ENCODE data around the gene FOXD4L5. TPM values are rescaled to one million over a fixed set of nuclear protein-coding genes. Genes with fewer than 3 reads are reported as not detected.
A peak's percentile ranks its signal among the peaks of the same experiment; 100 is the strongest.
"Not testable (repeated sequence)": the region's sequence is repeated elsewhere in the genome, so short reads cannot be mapped to it uniquely, and the experiment has no call there.

Gene FOXD4L5
- total RNA-seq (2013; cell fraction: nucleolus; rRNA removed), result 1.2 and 1.5 TPM in 2 replicates
- 0.11 and 0.22 TPM in 2 replicates for total RNA-seq (2014; rRNA removed)
- total RNA-seq (2014; rRNA removed; fragmentation: Illumina TruSeq; extraction: Trizol), result 0.13 and 0.18 TPM in 2 replicates
- total RNA-seq (2021), result 0.21 and 0.29 TPM in 2 replicates
- not detected for polyA plus RNA-seq (2011; ENCODE audit: low read depth)
- polyA plus RNA-seq (2011; rRNA removed), result 0.04 TPM in 1 of 2 replicates, not detected in the other
- not detected in 2 replicates for polyA plus RNA-seq (2011; cell fraction: cytosol; rRNA removed)
- polyA plus RNA-seq (2011; cell fraction: nucleus; rRNA removed), result 0.25 and 0.28 TPM in 2 replicates
- polyA plus RNA-seq (2012), result not detected in 2 replicates
- polyA plus RNA-seq (2014; fragmentation: Illumina TruSeq; extraction: Trizol), result not detected in 2 replicates
- not detected for polyA plus RNA-seq (2014; fragmentation: Nextera tagmentation; extraction: Ambion mirVana)
- not detected in 2 replicates for polyA plus RNA-seq (2014; rRNA removed)
- not detected for polyA plus RNA-seq (2016; fragmentation: Nextera tagmentation; extraction: Ambion mirVana)
- 1.2 and 1.3 TPM in 2 replicates for polyA minus RNA-seq (2011; rRNA and poly(A)+ RNA removed)
- polyA minus RNA-seq (2011; cell fraction: cytosol; rRNA and poly(A)+ RNA removed), result not detected in 2 replicates
- polyA minus RNA-seq (2011; cell fraction: nucleus; rRNA and poly(A)+ RNA removed), result 0.97 and 2.4 TPM in 2 replicates
- percentile 22 among the genes with signal in this experiment for Bru-seq, nascent RNA
- BruChase-seq, experiment 1, labeled RNA remaining after a 6-hour chase, result percentile 18 among the genes with signal in this experiment
- BruChase-seq, experiment 2, labeled RNA remaining after a 2-hour chase, result percentile 30 among the genes with signal in this experiment
- long read RNA-seq, experiment 1, result 0 reads
- long read RNA-seq, experiment 2, result 0 reads

DNA sequence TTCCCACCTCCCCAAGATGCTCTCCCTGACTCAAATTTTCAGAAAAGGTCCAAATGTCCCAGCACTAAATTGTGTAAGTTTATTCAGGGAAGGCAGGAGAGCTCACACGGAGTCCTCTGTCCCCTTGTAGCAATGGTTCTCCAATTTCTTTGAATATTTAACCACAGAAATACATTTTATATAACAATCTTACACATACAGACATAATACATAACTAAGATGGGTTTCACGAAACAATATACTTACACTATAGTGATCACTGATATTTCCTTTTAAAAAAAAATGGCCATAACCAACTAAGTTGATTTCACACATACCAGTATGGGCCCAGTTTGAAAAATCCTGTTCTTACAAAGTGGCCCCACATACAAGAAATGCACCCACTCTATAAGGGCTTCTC, at the start of gene FOXD4L5:
Gene FOXD4L5, minus strand, starts transcription at position 101 of the 400 bp plus-strand sequence. CDS start 832 bp downstream, outside the sequence.
- H3K4me1 ChIP-seq (ENCODE audit: control insufficient read depth, insufficient read depth, low read length); BruUV-seq (replicated peaks); H3K27ac ChIP-seq (ENCODE audit: control insufficient read depth, insufficient read depth); intact Hi-C loops (cut with micrococcal nuclease; ENCODE audit: unreplicated experiment); DNase-seq (ENCODE audit: low read depth, low spot score); H2AFZ ChIP-seq (ENCODE audit: control insufficient read depth, low read depth, low read length); H3K27me3 ChIP-seq (replicated peaks in 1 of 2; ENCODE audit: control insufficient read depth in 2 of 2, insufficient read depth in 2 of 2, low read length in 1 of 2); H3K9ac ChIP-seq (ENCODE audit: control insufficient read depth, insufficient read depth, low read length); H3K79me2 ChIP-seq (ENCODE audit: control insufficient read depth, insufficient read depth, low read length); H4K20me1 ChIP-seq (ENCODE audit: control insufficient read depth, insufficient read depth); CTCF ChIA-PET; POLR2A ChIA-PET; in situ Hi-C loops (cut with MboI); RAD21 ChIA-PET (ENCODE audit: unreplicated experiment); SMC1A ChIA-PET (ENCODE audit: uncharacterized antibody, unreplicated experiment); H3K4me3 ChIP-seq; H3K9me3 ChIP-seq (replicated peaks; ENCODE audit: control insufficient read depth, insufficient read depth, low read length); ATAC-seq; H3K36me3 ChIP-seq (ENCODE audit: control insufficient read depth in 2 of 2, insufficient read depth in 2 of 2, low read length in 1 of 2); H3K4me2 ChIP-seq (ENCODE audit: control insufficient read depth, insufficient read depth); FAIRE-seq: not testable (repeated sequence)
- 95% methylated on average over 1 of the region's 2 CpGs for WGBS (ENCODE audit: insufficient coverage, insufficient replicate concordance, low lambda C conversion rate, missing lambda C conversion rate)

DNA sequence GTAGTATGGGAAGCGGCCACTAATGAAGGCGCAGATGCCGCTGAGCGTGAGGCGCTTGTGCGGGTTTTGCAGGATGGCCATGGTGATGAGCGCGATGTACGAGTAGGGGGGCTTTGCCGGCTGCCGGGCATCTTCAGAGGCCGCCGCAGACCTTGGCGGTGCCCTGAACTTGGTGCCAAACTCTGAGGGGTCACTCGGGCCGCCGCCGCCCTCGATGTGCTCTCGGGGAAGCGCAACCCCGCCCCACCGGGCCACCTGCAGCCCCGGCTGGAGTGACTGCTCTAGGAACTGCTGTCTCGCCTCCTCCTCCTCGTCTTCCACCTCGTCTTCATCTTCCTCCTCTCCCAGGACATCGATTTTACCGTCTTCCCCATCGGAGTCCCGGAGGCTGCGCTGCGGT, 1.1 kb downstream of the FOXD4L5 start:
- ATAC-seq; H3K4me1 ChIP-seq (ENCODE audit: control insufficient read depth, insufficient read depth, low read length); FAIRE-seq; POLR2A ChIA-PET; H4K20me1 ChIP-seq (ENCODE audit: control insufficient read depth, insufficient read depth); H3K79me2 ChIP-seq (ENCODE audit: control insufficient read depth, insufficient read depth, low read length); H3K9me3 ChIP-seq (replicated peaks; ENCODE audit: control insufficient read depth, insufficient read depth, low read length); intact Hi-C loops (cut with micrococcal nuclease; ENCODE audit: unreplicated experiment); H3K27ac ChIP-seq (ENCODE audit: control insufficient read depth, insufficient read depth); H2AFZ ChIP-seq (ENCODE audit: control insufficient read depth, low read depth, low read length); H3K4me3 ChIP-seq; CTCF ChIA-PET; H3K27me3 ChIP-seq (replicated peaks in 1 of 2; ENCODE audit: control insufficient read depth in 2 of 2, insufficient read depth in 2 of 2, low read length in 1 of 2); RAD21 ChIA-PET (ENCODE audit: unreplicated experiment); BruUV-seq (replicated peaks); H3K4me2 ChIP-seq (ENCODE audit: control insufficient read depth, insufficient read depth); H3K9ac ChIP-seq (ENCODE audit: control insufficient read depth, insufficient read depth, low read length); DNase-seq (ENCODE audit: low read depth, low spot score); H3K36me3 ChIP-seq (ENCODE audit: control insufficient read depth in 2 of 2, insufficient read depth in 2 of 2, low read length in 1 of 2); SMC1A ChIA-PET (ENCODE audit: uncharacterized antibody, unreplicated experiment); in situ Hi-C loops (cut with MboI): not testable (repeated sequence)
- WGBS (ENCODE audit: insufficient coverage, insufficient replicate concordance, low lambda C conversion rate, missing lambda C conversion rate), result 20% methylated on average over 2 of the region's 33 CpGs

DNA sequence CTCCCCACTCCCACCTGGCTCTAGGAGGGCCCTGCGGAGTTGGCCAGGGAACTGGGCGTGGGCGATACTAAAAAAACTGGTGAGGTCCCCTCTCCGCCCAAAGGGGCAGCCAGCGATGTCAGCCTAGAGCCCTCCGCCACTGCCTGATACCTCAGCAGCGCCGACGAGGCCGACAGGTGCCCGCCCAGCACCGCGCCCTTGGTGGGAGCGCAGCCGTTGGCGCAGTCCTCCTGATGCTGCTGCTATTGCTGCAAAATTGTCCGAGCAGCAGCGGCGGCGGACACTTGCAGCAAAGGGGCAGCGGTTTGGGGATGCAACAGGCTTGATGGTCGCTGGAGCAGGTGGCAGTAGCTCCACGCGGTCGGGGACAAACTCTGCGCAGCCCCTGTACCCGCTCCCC, 2.0 kb downstream of the FOXD4L5 start:
- RAD21 ChIA-PET (ENCODE audit: unreplicated experiment); FAIRE-seq; H3K36me3 ChIP-seq (ENCODE audit: control insufficient read depth in 2 of 2, insufficient read depth in 2 of 2, low read length in 1 of 2); H3K9me3 ChIP-seq (replicated peaks; ENCODE audit: control insufficient read depth, insufficient read depth, low read length); H2AFZ ChIP-seq (ENCODE audit: control insufficient read depth, low read depth, low read length); H3K27me3 ChIP-seq (replicated peaks in 1 of 2; ENCODE audit: control insufficient read depth in 2 of 2, insufficient read depth in 2 of 2, low read length in 1 of 2); CTCF ChIA-PET; H3K4me3 ChIP-seq; H3K4me1 ChIP-seq (ENCODE audit: control insufficient read depth, insufficient read depth, low read length); H3K9ac ChIP-seq (ENCODE audit: control insufficient read depth, insufficient read depth, low read length); DNase-seq (ENCODE audit: low read depth, low spot score); H3K79me2 ChIP-seq (ENCODE audit: control insufficient read depth, insufficient read depth, low read length); POLR2A ChIA-PET; intact Hi-C loops (cut with micrococcal nuclease; ENCODE audit: unreplicated experiment); in situ Hi-C loops (cut with MboI); SMC1A ChIA-PET (ENCODE audit: uncharacterized antibody, unreplicated experiment); H4K20me1 ChIP-seq (ENCODE audit: control insufficient read depth, insufficient read depth); H3K4me2 ChIP-seq (ENCODE audit: control insufficient read depth, insufficient read depth); H3K27ac ChIP-seq (ENCODE audit: control insufficient read depth, insufficient read depth); BruUV-seq (replicated peaks): not testable (repeated sequence)
- ATAC-seq, result peak; percentile 27
- no CpG with 5 or more reads among the region's 27 CpGs for WGBS (ENCODE audit: insufficient coverage, insufficient replicate concordance, low lambda C conversion rate, missing lambda C conversion rate)

Measured in GM12878 (cell line).